HAP-1 (cell line): ENCODE results near the gene CDKAL1.
A peak's percentile ranks its signal among the peaks of the same experiment; 100 is the strongest.

ENCODE experiments used
- DNase-seq, 2 experiments: peaks; one replicate each; pipeline ENCODE4 v3.0.0-alpha.2; 2016 to 2020; ENCODE audit warnings: low spot score in 2 of 2
- H3K27me3 ChIP-seq: fragments of 250-450 bp; sonication (Bioruptor Pico); 2 replicates; pipeline ENCODE4 v1.5.1; 2020; ENCODE audit warnings: low read depth, mild to moderate bottlenecking, moderate library complexity
- H3K36me3 ChIP-seq: fragments of 250-450 bp; sonication (Bioruptor Pico); replicated peaks from 2 replicates; pipeline ENCODE4 v1.5.1; 2020; ENCODE audit warnings: mild to moderate bottlenecking
- H3K4me1 ChIP-seq: fragments of 250-450 bp; sonication (Bioruptor Pico); 2 replicates; pipeline ENCODE4 v1.5.1; 2020; ENCODE audit warnings: mild to moderate bottlenecking
- H3K4me3 ChIP-seq: fragments of 250-450 bp; sonication (Bioruptor Pico); 2 replicates; pipeline ENCODE4 v1.5.1; 2020; ENCODE audit warnings: mild to moderate bottlenecking, moderate library complexity
- H3K9me3 ChIP-seq: fragments of 250-450 bp; sonication (Bioruptor Pico); 2 replicates; pipeline ENCODE4 v1.5.1; 2020; ENCODE audit warnings: mild to moderate bottlenecking, moderate library complexity
- in situ Hi-C: fragments of 300-500 bp; cut with MboI; formaldehyde crosslinking; loops from 3 replicates; pipeline ENCODE4 v1.14.3; 2020; ENCODE audit warnings: low sequenced_read_pairs, inconsistent platforms, mixed read lengths

CDKAL1 gene

GRCh38 chr6:20976391-20976918, 442.2 kb downstream of the CDKAL1 start:
- no peak for DNase-seq
- Histone ChIP-seq H3K4me1 (no peaks in the 10 kb centered on the region), H3K9me3 (no peaks in the 10 kb centered on the region), H3K4me3 (no peak overlapping the region), H3K27me3 (no peaks in the 10 kb centered on the region), H3K36me3 (no peaks in the 10 kb centered on the region)
- in situ Hi-C loops = no loop called here

GRCh38 chr6:20978151-20978614, 443.9 kb downstream of the CDKAL1 start:
- Histone ChIP-seq H3K27me3 (no peaks in the 10 kb centered on the region), H3K4me3 (no peak overlapping the region), H3K4me1 (no peaks in the 10 kb centered on the region), H3K9me3 (no peaks in the 10 kb centered on the region), H3K36me3 (no peaks in the 10 kb centered on the region)
- in situ Hi-C loops = no loop called here
- no peak for DNase-seq

- DNase-seq = no peak
- Histone ChIP-seq H3K27me3 (no peaks in the 10 kb centered on the region), H3K36me3 (no peaks in the 10 kb centered on the region), H3K4me3 (no peak overlapping the region), H3K9me3 (no peaks in the 10 kb centered on the region; the same call in 1 of the 2 replicates), H3K4me1 (no peaks in the 10 kb centered on the region; the same call in 1 of the 2 replicates)
- in situ Hi-C loops = no loop called here
These were observed 444.8 kb downstream of the CDKAL1 start for GRCh38 chr6:20979076-20979475.

GRCh38 chr6:20983961-20984360, 449.7 kb downstream of the CDKAL1 start:
- DNase-seq = peak in 1 of 2 experiments; percentile 13
- H3K4me1 ChIP-seq = peaks cover 19% of the 10 kb centered on the region
- no peaks in the 10 kb centered on the region for H3K27me3 ChIP-seq
- H3K9me3 ChIP-seq = peaks cover 6% of the 10 kb centered on the region
- in situ Hi-C loops = no loop called here
- H3K36me3 ChIP-seq = no peaks in the 10 kb centered on the region
- no peak overlapping the region for H3K4me3 ChIP-seq

- DNase-seq = peak in 1 of 2 experiments; percentile 94
- Histone ChIP-seq H3K4me3 (no peak overlapping the region), H3K4me1 (peaks cover 24% of the 10 kb centered on the region), H3K9me3 (peaks cover 6% of the 10 kb centered on the region), H3K36me3 (no peaks in the 10 kb centered on the region; the same call in 1 of the 2 replicates), H3K27me3 (no peaks in the 10 kb centered on the region)
- in situ Hi-C loops = no loop called here
These were observed 451.6 kb downstream of the CDKAL1 start for GRCh38 chr6:20985821-20986220.

GRCh38 chr6:20991910-20992309, 457.7 kb downstream of the CDKAL1 start:
- in situ Hi-C loops = no loop called here
- Histone ChIP-seq H3K27me3 (no peaks in the 10 kb centered on the region), H3K9me3 (no peaks in the 10 kb centered on the region), H3K4me1 (peaks cover 7% of the 10 kb centered on the region), H3K36me3 (no peaks in the 10 kb centered on the region; the same call in 1 of the 2 replicates), H3K4me3 (no peak overlapping the region)
- no peak for DNase-seq

- Histone ChIP-seq H3K9me3 (no peaks in the 10 kb centered on the region), H3K36me3 (no peaks in the 10 kb centered on the region), H3K4me1 (peaks cover 9% of the 10 kb centered on the region), H3K27me3 (no peaks in the 10 kb centered on the region), H3K4me3 (no peak overlapping the region)
- DNase-seq = no peak
- in situ Hi-C loops = no loop called here
These were observed 461.8 kb downstream of the CDKAL1 start for GRCh38 chr6:20996099-20996498.

GRCh38 chr6:20997143-20997769, 463.0 kb downstream of the CDKAL1 start:
- Histone ChIP-seq H3K9me3 (no peaks in the 10 kb centered on the region), H3K36me3 (no peaks in the 10 kb centered on the region), H3K27me3 (no peaks in the 10 kb centered on the region), H3K4me1 (peaks cover 9% of the 10 kb centered on the region), H3K4me3 (no peak overlapping the region)
- in situ Hi-C loops = no loop called here
- peak; percentile 25 to 32 for DNase-seq

GRCh38 chr6:20997770-20998147, 463.5 kb downstream of the CDKAL1 start:
- in situ Hi-C loops = no loop called here
- H3K36me3 ChIP-seq = no peaks in the 10 kb centered on the region
- peaks cover 9% of the 10 kb centered on the region for H3K4me1 ChIP-seq
- H3K27me3 ChIP-seq = no peaks in the 10 kb centered on the region
- no peak overlapping the region for H3K4me3 ChIP-seq
- no peak for DNase-seq
- H3K9me3 ChIP-seq = no peaks in the 10 kb centered on the region

GRCh38 chr6:20998748-20999448, 464.6 kb downstream of the CDKAL1 start:
- Histone ChIP-seq H3K4me3 (no peak overlapping the region), H3K36me3 (no peaks in the 10 kb centered on the region), H3K9me3 (no peaks in the 10 kb centered on the region), H3K27me3 (no peaks in the 10 kb centered on the region), H3K4me1 (peaks cover 9% of the 10 kb centered on the region)
- DNase-seq = no peak
- in situ Hi-C loops = no loop called here

- no peak for DNase-seq
- no peaks in the 10 kb centered on the region for H3K9me3 ChIP-seq
- no peaks in the 10 kb centered on the region for H3K36me3 ChIP-seq
- in situ Hi-C loops = no loop called here
- peaks cover 9% of the 10 kb centered on the region for H3K4me1 ChIP-seq
- H3K4me3 ChIP-seq = no peak overlapping the region
- no peaks in the 10 kb centered on the region for H3K27me3 ChIP-seq
These were observed 466.1 kb downstream of the CDKAL1 start for GRCh38 chr6:21000331-21000801.

- Histone ChIP-seq H3K36me3 (no peaks in the 10 kb centered on the region), H3K27me3 (no peaks in the 10 kb centered on the region), H3K4me3 (no peak overlapping the region), H3K9me3 (no peaks in the 10 kb centered on the region), H3K4me1 (peaks cover 9% of the 10 kb centered on the region)
- in situ Hi-C loops = no loop called here
- no peak for DNase-seq
These were observed 467.5 kb downstream of the CDKAL1 start for GRCh38 chr6:21001736-21002135.

- Histone ChIP-seq H3K36me3 (no peaks in the 10 kb centered on the region), H3K4me3 (no peak overlapping the region), H3K27me3 (no peaks in the 10 kb centered on the region), H3K4me1 (no peaks in the 10 kb centered on the region), H3K9me3 (no peaks in the 10 kb centered on the region)
- in situ Hi-C loops = no loop called here
- no peak for DNase-seq
These were observed 469.7 kb downstream of the CDKAL1 start for GRCh38 chr6:21003780-21004541.
